OCI-LY3 (cell line): ENCODE data around the gene LRRC43.

Source experiments
- H2AFZ ChIP-seq: fragments of 200-600, 300-600 bp; shearing (Covaris generic); 2 replicates; pipeline ENCODE4 v1.6.0; 2014; ENCODE audit warnings: antibody characterized with exemption, low read depth, low read length
- H3K27ac ChIP-seq: fragments of 200-600, 300-600 bp; sonication (generic); 2 replicates; pipeline ENCODE4 v1.5.1; 2014; ENCODE audit warnings: mild to moderate bottlenecking, low read length, moderate library complexity, mixed read lengths
- H3K27me3 ChIP-seq: fragments of 200-600, 300-600 bp; sonication (generic); 2 replicates; pipeline ENCODE4 v1.6.1; 2014; ENCODE audit warnings: low read depth, low read length, mixed read lengths
- H3K36me3 ChIP-seq: fragments of 200-600, 300-600 bp; sonication (generic); replicated peaks from 2 replicates; pipeline ENCODE3; 2014; ENCODE audit warnings: low read depth, low read length, mixed read lengths
- H3K4me1 ChIP-seq: fragments of 300-600, 200-600 bp; sonication (generic); 2 replicates; pipeline ENCODE4 v1.6.1; 2014; ENCODE audit warnings: low read length, mixed read lengths
- H3K4me2 ChIP-seq: fragments of 200-600, 300-600 bp; sonication (generic); 2 replicates; pipeline ENCODE4 v1.6.1; 2014; ENCODE audit warnings: low read length, mixed read lengths
- H3K4me3 ChIP-seq: fragments of 300-600, 200-600 bp; sonication (generic); 2 replicates; pipeline ENCODE4 v1.5.1; 2014; ENCODE audit warnings: antibody characterized with exemption, mild to moderate bottlenecking, low read length, moderate library complexity
- H3K79me2 ChIP-seq: fragments of 300-600, 200-600 bp; shearing (Covaris generic); 2 replicates; pipeline ENCODE4 v1.6.1; 2014; ENCODE audit warnings: mild to moderate bottlenecking, low read length, mixed read lengths
- H3K9ac ChIP-seq: fragments of 300-600, 200-600 bp; shearing (Covaris generic); 2 replicates; pipeline ENCODE4 v1.6.0; 2014; ENCODE audit warnings: mild to moderate bottlenecking, low read length, moderate library complexity
- H3K9me3 ChIP-seq: fragments of 200-600, 300-600 bp; shearing (Covaris generic); 2 replicates; pipeline ENCODE4 v1.6.1; 2014; ENCODE audit warnings: low read length, mixed read lengths; ENCODE audit not compliant: insufficient read depth
- H4K20me1 ChIP-seq: fragments of 200-600, 300-600 bp; sonication (generic); 2 replicates; pipeline ENCODE4 v1.6.1; 2016; ENCODE audit warnings: low read length, mixed read lengths; ENCODE audit not compliant: insufficient read depth
- CTCF ChIP-seq: fragments of 200-600, 300-600 bp; sonication (generic); IDR thresholded peaks from 2 replicates; pipeline ENCODE4 v1.5.1; 2014; ENCODE audit warnings: antibody characterized with exemption, low read length, low read depth
- EZH2phosphoT487 ChIP-seq: fragments of 200-600 bp; shearing (Covaris generic); IDR thresholded peaks from 2 replicates; pipeline ENCODE4 v1.6.1; 2018; ENCODE audit warnings: antibody characterized with exemption, mixed run types, low read depth

LRRC43 gene

GRCh38 chr12:122139266-122139665, 43.7 kb upstream of the LRRC43 start:
- TF ChIP-seq CTCF (no peak), EZH2phosphoT487 (no peak)
- Histone ChIP-seq H3K9ac (no peak overlapping the region), H3K27me3 (no peaks in the 10 kb centered on the region), H4K20me1 (no peaks in the 10 kb centered on the region), H3K79me2 (no peaks in the 10 kb centered on the region), H3K27ac (no peak overlapping the region), H3K4me3 (no peak overlapping the region), H2AFZ (no peak overlapping the region), H3K4me2 (no peak overlapping the region), H3K9me3 (no peaks in the 10 kb centered on the region), H3K4me1 (no peaks in the 10 kb centered on the region), H3K36me3 (peaks cover 9% of the 10 kb centered on the region)

DNA sequence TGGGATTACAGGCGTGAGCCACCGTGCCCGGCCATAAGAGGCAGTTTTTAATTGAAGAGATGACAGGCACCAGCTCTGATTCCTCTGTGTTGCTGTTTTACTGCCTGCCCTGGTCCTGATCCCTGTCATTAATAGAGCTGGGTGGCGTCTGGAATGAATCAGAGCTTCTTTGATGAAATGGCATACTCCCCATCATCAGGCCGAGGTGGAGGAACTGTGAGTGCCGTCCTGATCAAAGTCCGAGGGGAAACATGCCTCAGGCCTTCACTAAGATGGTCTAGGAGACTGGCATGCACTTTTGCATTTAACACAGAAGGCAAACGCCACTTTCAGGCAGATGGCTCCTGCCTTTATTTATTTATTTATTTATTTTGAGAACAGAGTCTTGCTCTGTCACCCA, 43.0 kb upstream of the LRRC43 start:
- H3K4me1 ChIP-seq = no peaks in the 10 kb centered on the region
- H3K9ac ChIP-seq = no peak overlapping the region
- no peak overlapping the region for H3K4me3 ChIP-seq
- H3K27me3 ChIP-seq = no peaks in the 10 kb centered on the region
- H3K79me2 ChIP-seq = no peaks in the 10 kb centered on the region
- H3K4me2 ChIP-seq = no peak overlapping the region
- peaks cover 9% of the 10 kb centered on the region for H3K36me3 ChIP-seq
- no peaks in the 10 kb centered on the region for H3K9me3 ChIP-seq
- no peaks in the 10 kb centered on the region for H4K20me1 ChIP-seq
- no peak overlapping the region for H2AFZ ChIP-seq
- H3K27ac ChIP-seq = no peak overlapping the region
- TF ChIP-seq EZH2phosphoT487 (no peak), CTCF (no peak)

GRCh38 chr12:122140467-122141257, 42.3 kb upstream of the LRRC43 start:
- Histone ChIP-seq H3K4me3 (no peak overlapping the region), H3K27me3 (no peaks in the 10 kb centered on the region), H4K20me1 (no peaks in the 10 kb centered on the region), H3K27ac (no peak overlapping the region), H3K9ac (no peak overlapping the region), H3K36me3 (peaks cover 9% of the 10 kb centered on the region), H3K79me2 (no peaks in the 10 kb centered on the region), H3K4me2 (no peak overlapping the region), H3K9me3 (no peaks in the 10 kb centered on the region), H2AFZ (no peak overlapping the region), H3K4me1 (no peaks in the 10 kb centered on the region)
- TF ChIP-seq CTCF (no peak), EZH2phosphoT487 (no peak)

DNA sequence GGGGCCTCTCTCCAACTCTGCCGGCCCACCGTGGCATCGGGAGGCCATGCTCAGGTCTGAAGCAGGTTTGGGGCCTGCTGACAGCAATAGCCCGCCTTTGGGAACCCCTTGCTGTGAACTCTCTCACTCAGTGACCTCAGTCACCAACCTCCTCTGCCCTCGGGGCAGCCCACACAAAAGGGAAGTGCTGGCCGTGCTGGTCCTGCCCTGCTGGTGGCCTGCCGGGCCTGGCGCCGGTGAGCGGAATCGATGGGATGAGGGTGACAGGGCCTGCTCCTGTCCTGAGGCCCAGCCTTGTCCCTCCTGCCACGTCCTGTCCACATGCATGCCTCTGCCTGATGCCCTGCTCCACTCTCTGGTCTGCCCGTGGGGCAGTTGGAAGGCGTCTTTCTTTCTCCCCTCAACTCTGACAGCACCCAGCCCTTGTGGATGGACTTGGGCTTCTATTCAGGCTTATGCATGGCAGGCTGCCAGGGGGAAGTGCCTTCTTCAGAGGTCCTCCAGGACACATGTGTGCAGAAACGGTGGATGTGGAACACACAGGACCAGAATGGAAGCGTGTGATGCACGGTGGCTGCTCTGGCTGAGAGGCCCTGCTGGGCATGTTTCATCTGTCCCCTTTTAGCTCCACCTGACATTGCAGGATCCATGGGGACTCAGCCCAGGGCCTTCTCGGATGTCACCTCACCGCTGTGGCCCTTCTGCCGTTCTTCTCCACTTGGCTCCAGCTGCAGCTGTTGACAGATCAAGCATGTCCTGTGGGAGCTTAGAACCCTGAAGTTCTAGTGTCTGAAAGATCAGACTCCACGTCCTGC, 40.8 kb upstream of the LRRC43 start:
- H3K36me3 ChIP-seq = peaks cover 9% of the 10 kb centered on the region
- no peak overlapping the region for H2AFZ ChIP-seq
- H3K79me2 ChIP-seq = no peaks in the 10 kb centered on the region
- H3K4me1 ChIP-seq = no peaks in the 10 kb centered on the region
- no peaks in the 10 kb centered on the region for H3K27me3 ChIP-seq
- H3K4me3 ChIP-seq = no peak overlapping the region
- no peaks in the 10 kb centered on the region for H3K9me3 ChIP-seq
- H3K27ac ChIP-seq = no peak overlapping the region
- no peaks in the 10 kb centered on the region for H4K20me1 ChIP-seq
- no peak overlapping the region for H3K9ac ChIP-seq
- no peak overlapping the region for H3K4me2 ChIP-seq
- TF ChIP-seq EZH2phosphoT487 = no peak
- no peak for TF ChIP-seq CTCF
